GM10266 (cell line): ENCODE results near the gene DENND6A.

Source experiments
- DNase-seq: peaks from one replicate; pipeline ENCODE4 v3.0.0; 2012; ENCODE audit errors: extremely low spot score
- TF ChIP-seq, protein P1 (sequence below): IDR thresholded peaks from 2 replicates; pipeline ENCODE4 v1.5.1; 2012; ENCODE audit warnings: mild to moderate bottlenecking, low read depth; ENCODE audit not compliant: control insufficient read depth, insufficient read depth; ENCODE audit errors: missing control alignments

Gene DENND6A, protein sequence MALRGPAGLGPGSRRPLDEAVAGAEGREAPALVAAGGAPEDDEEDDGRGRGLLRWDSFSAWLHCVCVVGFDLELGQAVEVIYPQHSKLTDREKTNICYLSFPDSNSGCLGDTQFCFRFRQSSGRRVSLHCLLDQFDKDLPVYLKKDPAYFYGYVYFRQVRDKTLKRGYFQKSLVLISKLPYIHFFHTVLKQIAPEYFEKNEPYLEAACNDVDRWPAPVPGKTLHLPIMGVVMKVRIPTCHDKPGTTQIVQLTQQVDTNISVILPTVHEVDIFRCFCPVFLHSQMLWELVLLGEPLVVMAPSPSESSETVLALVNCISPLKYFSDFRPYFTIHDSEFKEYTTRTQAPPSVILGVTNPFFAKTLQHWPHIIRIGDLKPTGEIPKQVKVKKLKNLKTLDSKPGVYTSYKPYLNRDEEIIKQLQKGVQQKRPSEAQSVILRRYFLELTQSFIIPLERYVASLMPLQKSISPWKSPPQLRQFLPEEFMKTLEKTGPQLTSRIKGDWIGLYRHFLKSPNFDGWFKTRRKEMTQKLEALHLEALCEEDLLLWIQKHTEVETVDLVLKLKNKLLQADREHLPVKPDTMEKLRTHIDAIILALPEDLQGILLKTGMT

DNA sequence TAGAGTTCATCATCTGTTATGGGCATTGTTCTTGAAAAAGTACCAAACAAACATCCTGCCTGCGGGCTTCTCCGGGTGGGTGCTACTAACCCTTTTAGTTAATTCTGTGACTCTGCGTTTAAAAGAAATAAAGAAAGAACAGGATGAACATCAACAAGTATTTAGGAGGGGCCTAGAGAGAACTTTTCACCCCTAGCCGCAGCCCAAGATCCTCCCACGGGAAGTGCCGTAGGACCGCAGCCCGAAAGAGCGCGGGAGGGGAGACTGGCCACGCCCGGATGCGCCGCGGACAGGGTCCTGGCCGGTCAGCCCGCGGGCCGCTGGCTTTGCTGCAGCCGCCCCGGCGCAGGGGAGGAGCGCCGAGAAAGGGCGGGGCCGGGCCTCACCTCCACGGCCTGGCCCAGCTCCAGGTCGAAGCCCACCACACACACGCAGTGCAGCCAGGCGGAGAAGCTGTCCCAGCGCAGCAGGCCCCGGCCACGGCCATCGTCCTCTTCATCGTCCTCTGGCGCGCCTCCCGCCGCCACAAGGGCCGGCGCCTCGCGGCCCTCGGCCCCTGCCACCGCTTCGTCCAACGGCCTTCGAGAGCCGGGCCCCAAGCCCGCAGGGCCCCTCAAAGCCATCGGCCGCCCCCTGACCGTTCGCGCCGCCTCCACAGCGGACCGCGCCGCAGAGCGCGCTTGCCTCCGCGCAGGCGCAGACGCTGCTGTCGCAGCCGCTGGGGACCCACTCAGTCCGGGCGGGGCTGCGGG lies at the start of gene DENND6A:
DENND6A (minus strand) TSS at position 682 of the 752 bp plus-strand sequence; CDS start at position 623, 59 bp downstream.
- TF ChIP-seq, protein P1, sequence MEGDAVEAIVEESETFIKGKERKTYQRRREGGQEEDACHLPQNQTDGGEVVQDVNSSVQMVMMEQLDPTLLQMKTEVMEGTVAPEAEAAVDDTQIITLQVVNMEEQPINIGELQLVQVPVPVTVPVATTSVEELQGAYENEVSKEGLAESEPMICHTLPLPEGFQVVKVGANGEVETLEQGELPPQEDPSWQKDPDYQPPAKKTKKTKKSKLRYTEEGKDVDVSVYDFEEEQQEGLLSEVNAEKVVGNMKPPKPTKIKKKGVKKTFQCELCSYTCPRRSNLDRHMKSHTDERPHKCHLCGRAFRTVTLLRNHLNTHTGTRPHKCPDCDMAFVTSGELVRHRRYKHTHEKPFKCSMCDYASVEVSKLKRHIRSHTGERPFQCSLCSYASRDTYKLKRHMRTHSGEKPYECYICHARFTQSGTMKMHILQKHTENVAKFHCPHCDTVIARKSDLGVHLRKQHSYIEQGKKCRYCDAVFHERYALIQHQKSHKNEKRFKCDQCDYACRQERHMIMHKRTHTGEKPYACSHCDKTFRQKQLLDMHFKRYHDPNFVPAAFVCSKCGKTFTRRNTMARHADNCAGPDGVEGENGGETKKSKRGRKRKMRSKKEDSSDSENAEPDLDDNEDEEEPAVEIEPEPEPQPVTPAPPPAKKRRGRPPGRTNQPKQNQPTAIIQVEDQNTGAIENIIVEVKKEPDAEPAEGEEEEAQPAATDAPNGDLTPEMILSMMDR = no peak
- peak; percentile 97 for DNase-seq

DNA sequence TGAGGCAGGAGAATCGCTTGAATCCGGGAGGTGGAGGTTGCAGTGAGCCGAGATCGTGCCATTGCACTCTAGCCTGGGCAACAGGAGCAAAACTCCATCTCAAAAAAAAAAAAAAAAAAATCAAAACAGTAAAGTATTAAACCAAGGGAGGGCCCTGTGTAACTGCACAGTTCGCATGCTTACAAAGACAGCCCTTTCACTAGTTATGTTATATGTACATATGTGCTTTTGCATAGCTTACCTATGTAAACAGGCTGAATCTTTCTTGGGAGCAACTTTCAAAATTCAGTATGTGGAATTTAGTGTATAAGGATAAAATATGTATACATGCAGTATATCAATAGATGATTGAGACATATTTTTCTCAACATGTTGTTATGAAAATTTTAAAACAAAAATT lies 47.1 kb upstream of the DENND6A start:
- TF ChIP-seq, protein P1 = no peak
- DNase-seq = no peak

DNA sequence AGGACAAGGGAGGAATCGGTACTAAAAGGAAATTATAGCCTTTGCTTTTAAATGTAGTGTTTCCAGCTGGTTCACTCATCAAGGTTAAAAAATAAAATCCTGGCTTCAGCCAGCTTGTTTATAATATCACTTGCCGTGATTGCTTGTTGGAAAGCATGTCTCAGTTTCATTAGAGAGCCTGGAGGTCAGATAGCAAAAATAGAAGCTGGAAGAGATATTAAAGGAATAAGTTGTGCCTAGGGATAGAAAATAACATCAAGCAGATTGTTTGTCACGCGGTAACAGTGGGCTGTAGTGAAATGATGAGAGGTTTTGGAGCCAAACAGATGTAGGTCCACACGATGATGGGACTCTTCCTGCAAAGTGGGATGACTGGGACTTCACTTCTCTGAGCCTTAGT lies 45.5 kb upstream of the DENND6A start:
- DNase-seq = no peak
- TF ChIP-seq, protein P1 = no peak

DNA sequence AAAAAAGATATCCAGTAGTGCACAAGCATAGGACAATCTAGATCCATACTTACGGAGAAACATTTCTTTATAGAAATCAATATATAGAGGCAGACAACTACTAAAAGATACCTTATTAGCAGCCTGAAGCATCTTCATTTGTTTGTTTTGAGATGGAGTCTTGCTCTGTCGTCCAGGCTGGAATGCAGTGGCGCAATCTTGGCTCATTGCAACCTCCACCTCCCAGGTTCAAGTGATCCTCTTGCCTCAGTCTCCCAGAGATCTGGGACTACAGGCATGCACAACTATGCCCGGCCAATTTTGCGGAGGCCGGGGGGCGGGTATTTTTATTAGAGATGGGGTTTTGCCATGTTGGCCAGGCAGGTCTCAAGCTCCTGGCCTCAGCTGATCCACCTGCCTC lies 45.0 kb upstream of the DENND6A start:
- no peak for DNase-seq
- TF ChIP-seq, protein P1 = no peak

DNA sequence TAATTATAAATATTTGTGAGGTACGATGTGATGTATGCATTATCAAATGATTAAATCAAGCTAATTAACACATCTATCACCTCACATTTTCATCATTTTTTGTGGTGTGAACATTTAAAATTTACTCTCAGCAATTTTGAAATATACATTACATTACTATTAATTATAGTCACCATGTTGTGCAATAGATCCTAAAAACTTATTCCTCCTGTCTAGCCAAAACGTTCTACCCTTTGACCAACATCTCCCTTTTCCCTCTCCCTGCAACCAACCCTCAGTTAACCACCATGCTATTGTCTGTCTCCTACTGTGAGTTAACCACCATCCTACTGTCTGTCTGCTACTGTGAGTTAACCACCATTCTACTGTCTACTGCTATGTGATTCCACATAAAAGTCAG lies 42.5 kb upstream of the DENND6A start:
- DNase-seq = no peak
- TF ChIP-seq, protein P1 = no peak

DNA sequence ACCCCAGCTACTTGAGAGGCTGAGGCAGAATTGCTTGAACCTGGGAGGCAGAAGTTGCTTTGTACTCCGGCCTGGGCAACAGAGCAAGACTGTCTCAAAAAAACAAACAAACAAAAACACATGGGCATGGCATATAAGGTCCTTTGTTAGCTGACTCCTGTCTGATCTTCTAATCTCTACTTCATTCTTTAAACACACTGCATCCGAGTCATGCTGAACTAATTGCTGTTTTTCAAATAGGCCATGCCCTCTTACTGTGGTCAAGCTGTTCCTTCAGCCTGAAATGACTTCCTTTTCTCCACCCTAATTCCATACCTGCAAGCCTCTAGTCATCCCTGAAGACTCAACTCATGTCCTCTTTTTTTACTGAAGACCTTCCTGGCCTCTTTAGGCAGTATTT lies 40.9 kb upstream of the DENND6A start:
- TF ChIP-seq, protein P1 = no peak
- DNase-seq = no peak
